Measurements from ENCODE around the gene CD36.

Gene CD36

DNA sequence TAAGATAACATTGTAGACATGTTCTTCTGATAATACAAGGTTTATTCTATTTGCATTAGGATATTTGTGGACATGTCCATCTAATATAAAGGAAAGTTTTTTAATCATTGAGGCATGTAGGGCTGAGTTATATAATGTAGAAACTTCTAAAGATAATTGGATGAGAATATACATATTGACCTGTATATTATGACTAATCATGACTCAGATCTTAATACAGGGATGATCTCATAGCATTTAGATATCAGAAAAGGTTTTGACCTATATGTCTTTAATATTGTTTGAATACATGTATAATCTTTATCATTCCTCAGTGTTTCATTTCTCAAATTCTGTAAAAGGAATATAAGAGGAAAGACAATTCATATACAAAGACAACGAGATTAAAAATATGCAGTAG, 39.2 kb downstream of the CD36 start:
- H3K4me3 ChIP-seq (replicated peaks; ENCODE audit: low read depth, low read length): no peak overlapping the region
- DNase-seq (ENCODE audit: extremely low read depth, low read depth): no peak
- TF ChIP-seq, protein P1, sequence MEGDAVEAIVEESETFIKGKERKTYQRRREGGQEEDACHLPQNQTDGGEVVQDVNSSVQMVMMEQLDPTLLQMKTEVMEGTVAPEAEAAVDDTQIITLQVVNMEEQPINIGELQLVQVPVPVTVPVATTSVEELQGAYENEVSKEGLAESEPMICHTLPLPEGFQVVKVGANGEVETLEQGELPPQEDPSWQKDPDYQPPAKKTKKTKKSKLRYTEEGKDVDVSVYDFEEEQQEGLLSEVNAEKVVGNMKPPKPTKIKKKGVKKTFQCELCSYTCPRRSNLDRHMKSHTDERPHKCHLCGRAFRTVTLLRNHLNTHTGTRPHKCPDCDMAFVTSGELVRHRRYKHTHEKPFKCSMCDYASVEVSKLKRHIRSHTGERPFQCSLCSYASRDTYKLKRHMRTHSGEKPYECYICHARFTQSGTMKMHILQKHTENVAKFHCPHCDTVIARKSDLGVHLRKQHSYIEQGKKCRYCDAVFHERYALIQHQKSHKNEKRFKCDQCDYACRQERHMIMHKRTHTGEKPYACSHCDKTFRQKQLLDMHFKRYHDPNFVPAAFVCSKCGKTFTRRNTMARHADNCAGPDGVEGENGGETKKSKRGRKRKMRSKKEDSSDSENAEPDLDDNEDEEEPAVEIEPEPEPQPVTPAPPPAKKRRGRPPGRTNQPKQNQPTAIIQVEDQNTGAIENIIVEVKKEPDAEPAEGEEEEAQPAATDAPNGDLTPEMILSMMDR (IDR thresholded peaks at IDR 0.05; ENCODE audit: low read depth, low read length, missing control alignments): no peak

DNA sequence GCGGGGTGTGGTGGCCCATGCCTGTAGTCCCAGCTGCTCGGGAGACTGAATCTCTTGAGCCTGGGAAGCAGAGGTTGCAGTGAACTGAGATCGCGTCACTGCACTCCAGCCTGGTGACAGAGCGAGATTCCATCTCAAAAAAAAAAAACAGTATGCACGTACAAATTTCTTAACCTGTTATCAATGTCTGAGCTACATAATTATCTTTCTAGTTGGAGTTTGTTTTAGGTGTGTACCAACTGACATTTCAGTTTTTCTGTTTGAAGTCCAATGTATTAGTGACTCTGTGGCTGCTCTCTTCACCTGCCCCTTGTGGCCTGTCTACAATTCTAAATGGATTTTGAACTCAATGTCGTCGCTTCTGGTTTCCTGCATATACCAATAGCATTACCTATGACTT, 40.3 kb downstream of the CD36 start:
- no peak overlapping the region for H3K4me3 ChIP-seq (replicated peaks; ENCODE audit: low read depth, low read length)
- TF ChIP-seq, protein P1 (IDR thresholded peaks at IDR 0.05; ENCODE audit: low read depth, low read length, missing control alignments): no peak
- DNase-seq (ENCODE audit: extremely low read depth, low read depth): no peak

DNA sequence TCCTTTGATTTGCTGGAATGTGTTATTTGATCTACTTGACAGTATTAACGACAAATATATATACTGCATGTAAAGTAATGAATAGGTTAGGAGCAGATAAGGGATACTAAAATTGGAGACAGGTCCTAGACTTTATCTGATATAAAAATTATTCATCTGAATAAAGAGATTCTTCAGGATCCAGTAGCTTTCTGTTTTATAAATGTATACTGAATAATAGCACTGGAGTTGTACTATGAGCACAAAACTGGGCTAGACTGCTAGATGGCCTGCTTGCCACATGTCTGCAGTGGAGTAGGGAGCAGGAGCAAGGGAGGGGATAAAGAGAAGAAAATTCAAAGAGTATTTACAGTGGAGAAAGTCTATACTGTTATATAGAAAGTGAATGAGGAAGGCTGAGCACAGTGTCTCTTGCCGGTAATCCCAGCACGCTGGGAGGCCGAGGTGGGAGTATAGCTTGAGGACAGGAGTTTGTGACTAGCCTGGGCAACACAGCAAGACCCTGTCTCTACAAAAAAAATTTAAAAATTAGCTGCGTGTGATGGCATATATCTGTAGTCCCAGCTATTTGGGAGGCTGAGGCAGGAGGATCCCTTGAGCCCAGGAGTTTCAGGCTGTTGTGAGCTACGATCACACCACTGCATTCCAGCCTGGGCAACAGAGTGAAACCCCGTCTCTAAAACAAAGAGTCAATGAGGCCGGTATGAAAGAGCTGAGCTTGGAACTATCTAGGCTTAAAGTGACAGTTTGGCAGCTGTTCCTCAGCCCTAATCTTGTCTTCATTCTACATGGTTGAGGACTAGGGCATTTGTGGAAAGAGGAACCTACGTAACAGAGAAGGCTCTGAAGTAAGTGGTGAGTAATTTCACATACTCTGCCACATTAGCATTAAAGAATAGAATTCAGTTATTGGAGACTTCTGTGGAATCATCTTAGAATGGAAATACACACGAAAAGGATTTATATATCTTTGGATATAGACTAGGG, 41.8 kb downstream of the CD36 start:
- no peak for DNase-seq (ENCODE audit: extremely low read depth, low read depth)
- no peak overlapping the region for H3K4me3 ChIP-seq (replicated peaks; ENCODE audit: low read depth, low read length)

GRCh38 chr7:80681272-80681885, 42.9 kb downstream of the CD36 start:
- DNase-seq (ENCODE audit: extremely low read depth, low read depth): peak; percentile 14
- H3K4me3 ChIP-seq (replicated peaks; ENCODE audit: low read depth, low read length): no peak overlapping the region
- TF ChIP-seq, protein P1 (IDR thresholded peaks at IDR 0.05; ENCODE audit: low read depth, low read length, missing control alignments): peak; percentile 54

More for the DNA sequence above, 41.8 kb downstream of the CD36 start:
- TF ChIP-seq, protein P1 (IDR thresholded peaks at IDR 0.05; ENCODE audit: low read depth, low read length, missing control alignments): no peak

DNA sequence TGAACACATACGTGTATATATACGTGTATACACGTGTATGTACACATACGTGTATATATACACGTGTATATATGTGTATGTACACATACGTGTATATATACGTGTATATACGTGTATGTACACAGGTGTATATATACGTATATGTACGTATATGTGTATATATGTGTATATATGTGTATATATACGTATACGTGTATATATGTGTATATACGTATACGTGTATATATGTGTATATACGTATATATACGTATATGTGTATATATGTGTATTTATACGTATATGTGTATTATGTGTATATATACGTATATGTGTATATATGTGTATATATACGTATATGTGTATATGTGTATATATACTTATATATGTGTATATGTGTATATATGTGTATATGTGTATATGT, 44.3 kb downstream of the CD36 start:
- TF ChIP-seq, protein P1 (IDR thresholded peaks at IDR 0.05; ENCODE audit: low read depth, low read length, missing control alignments): no peak
- no peak overlapping the region for H3K4me3 ChIP-seq (replicated peaks; ENCODE audit: low read depth, low read length)
- no peak for DNase-seq (ENCODE audit: extremely low read depth, low read depth)

- TF ChIP-seq, protein P1 (IDR thresholded peaks at IDR 0.05; ENCODE audit: low read depth, low read length, missing control alignments): no peak
- no peak for DNase-seq (ENCODE audit: extremely low read depth, low read depth)
- no peak overlapping the region for H3K4me3 ChIP-seq (replicated peaks; ENCODE audit: low read depth, low read length)
Observed at GRCh38 chr7:80686576-80686975, 48.1 kb downstream of the CD36 start.
